ENCODE results near the gene SNAPC3. TPM values are rescaled to one million over a fixed set of nuclear protein-coding genes. Genes with fewer than 3 reads are reported as not detected.
"Not testable (repeated sequence)": the region's sequence is repeated elsewhere in the genome, so short reads cannot be mapped to it uniquely, and the experiment has no call there.

Gene SNAPC3
- total RNA-seq, 2 experiments from 2014 or later, result 27.4 to 29.2 TPM

- H3K4me3 Mint-ChIP-seq, result no peak overlapping the region
- H3K4me1 Mint-ChIP-seq, result peaks cover 12% of the 10 kb centered on the region
- peaks cover 36% of the 10 kb centered on the region for H3K36me3 Mint-ChIP-seq
- POLR2A ChIA-PET, result no interaction called here
- no peak overlapping the region for H3K27ac Mint-ChIP-seq
- DNase-seq (no peak), ATAC-seq (ENCODE audit: low read depth) (no peak)
- no peaks in the 10 kb centered on the region for H3K9me3 Mint-ChIP-seq
- no peaks in the 10 kb centered on the region for H3K27me3 Mint-ChIP-seq
Measured at GRCh38 chr9:15433191-15433590, 10.5 kb downstream of the SNAPC3 start.

GRCh38 chr9:15433661-15434060 lies 11.0 kb downstream of the SNAPC3 start:
- Mint-ChIP-seq H3K9me3 (no peaks in the 10 kb centered on the region), H3K4me1 (peaks cover 11% of the 10 kb centered on the region), H3K27me3 (no peaks in the 10 kb centered on the region), H3K36me3 (peaks cover 34% of the 10 kb centered on the region), H3K27ac (no peak overlapping the region), H3K4me3 (no peak overlapping the region)
- ATAC-seq (ENCODE audit: low read depth) (no peak), DNase-seq (no peak)
- POLR2A ChIA-PET, result no interaction called here

- H3K4me1 Mint-ChIP-seq, result peaks cover 4% of the 10 kb centered on the region
- H3K36me3 Mint-ChIP-seq, result peaks cover 66% of the 10 kb centered on the region
- H3K4me3 Mint-ChIP-seq, result no peak overlapping the region
- H3K9me3 Mint-ChIP-seq, result peaks cover 3% of the 10 kb centered on the region
- ATAC-seq (ENCODE audit: low read depth) (no peak), DNase-seq (no peak)
- POLR2A ChIA-PET, result no interaction called here
- H3K27ac Mint-ChIP-seq, result no peak overlapping the region
- no peaks in the 10 kb centered on the region for H3K27me3 Mint-ChIP-seq
Measured at GRCh38 chr9:15438891-15439290, 16.2 kb downstream of the SNAPC3 start.

- H3K36me3 Mint-ChIP-seq, result peaks cover 60% of the 10 kb centered on the region
- H3K4me3 Mint-ChIP-seq; H3K27ac Mint-ChIP-seq; POLR2A ChIA-PET; H3K4me1 Mint-ChIP-seq; ATAC-seq (ENCODE audit: low read depth); DNase-seq; H3K27me3 Mint-ChIP-seq; H3K9me3 Mint-ChIP-seq: not testable (repeated sequence)
Measured at GRCh38 chr9:15441841-15442240, 19.2 kb downstream of the SNAPC3 start.

DNA sequence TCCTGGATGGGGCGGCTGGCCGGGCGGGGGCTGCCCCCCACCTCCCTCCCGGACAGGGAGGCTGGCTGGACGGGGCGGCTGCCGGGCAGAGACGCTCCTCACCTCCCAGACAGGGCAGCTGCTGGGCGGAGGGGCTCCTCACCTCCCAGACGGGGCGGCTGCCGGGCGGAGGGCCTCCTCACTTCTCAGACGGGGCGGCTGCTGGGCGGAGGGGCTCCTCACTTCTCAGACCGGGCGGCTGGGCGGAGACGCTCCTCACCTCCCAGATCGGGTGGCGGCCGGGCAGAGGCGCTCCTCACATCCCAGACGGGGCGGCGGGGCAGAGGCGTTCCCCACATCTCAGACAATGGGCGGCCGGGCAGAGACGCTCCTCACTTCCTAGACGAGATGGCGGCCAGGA lies 19.6 kb downstream of the SNAPC3 start:
- H3K4me3 Mint-ChIP-seq; ATAC-seq (ENCODE audit: low read depth); H3K4me1 Mint-ChIP-seq; H3K27me3 Mint-ChIP-seq; H3K27ac Mint-ChIP-seq; POLR2A ChIA-PET; DNase-seq; H3K9me3 Mint-ChIP-seq: not testable (repeated sequence)
- peaks cover 59% of the 10 kb centered on the region for H3K36me3 Mint-ChIP-seq

GRCh38 chr9:15444141-15444540 lies 21.5 kb downstream of the SNAPC3 start:
- peaks cover 3% of the 10 kb centered on the region for H3K4me1 Mint-ChIP-seq
- no peak overlapping the region for H3K4me3 Mint-ChIP-seq
- no peak for ATAC-seq (ENCODE audit: low read depth)
- H3K27me3 Mint-ChIP-seq, result no peaks in the 10 kb centered on the region
- H3K36me3 Mint-ChIP-seq, result peaks cover 61% of the 10 kb centered on the region
- no peak for DNase-seq
- H3K9me3 Mint-ChIP-seq, result peaks cover 3% of the 10 kb centered on the region
- no peak overlapping the region for H3K27ac Mint-ChIP-seq
- POLR2A ChIA-PET, result no interaction called here

DNA sequence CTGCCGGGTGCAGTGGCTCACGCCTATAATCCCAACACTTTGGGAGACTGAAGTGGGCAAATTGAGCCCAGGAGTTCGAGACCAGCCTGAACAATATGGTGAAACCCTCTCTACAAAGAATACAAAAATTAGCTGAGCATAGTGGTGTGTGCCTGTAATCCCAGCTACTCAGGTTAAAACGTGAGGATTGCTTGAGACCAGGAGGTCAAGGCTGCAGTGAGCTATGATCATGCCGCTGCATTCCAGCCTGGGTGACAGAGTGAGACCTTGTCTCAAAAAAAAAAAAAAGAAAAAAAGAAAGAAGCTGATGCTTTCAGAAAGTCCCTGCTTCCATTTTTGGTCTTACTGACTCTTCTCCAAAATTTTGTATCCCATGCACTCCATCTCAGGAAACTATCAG lies 31.3 kb downstream of the SNAPC3 start:
- POLR2A ChIA-PET, result interaction anchor here (0.6 kb wide), 1 partner anchor 14 kb away, joined by 4 read pairs; no protein-coding TSS in a partner anchor
- Mint-ChIP-seq H3K4me1 (peaks cover 2% of the 10 kb centered on the region), H3K36me3 (peaks cover 26% of the 10 kb centered on the region), H3K27ac (no peak overlapping the region), H3K27me3 (no peaks in the 10 kb centered on the region), H3K4me3 (no peak overlapping the region), H3K9me3 (no peaks in the 10 kb centered on the region)
- no peak for ATAC-seq (ENCODE audit: low read depth)
- DNase-seq, result no peak

- Mint-ChIP-seq H3K4me3 (no peak overlapping the region), H3K27ac (no peak overlapping the region), H3K9me3 (no peaks in the 10 kb centered on the region), H3K36me3 (peaks cover 16% of the 10 kb centered on the region), H3K4me1 (no peaks in the 10 kb centered on the region), H3K27me3 (no peaks in the 10 kb centered on the region)
- POLR2A ChIA-PET, result no interaction called here
- DNase-seq (no peak), ATAC-seq (ENCODE audit: low read depth) (no peak)
Measured at GRCh38 chr9:15461056-15461455, 38.4 kb downstream of the SNAPC3 start.

GRCh38 chr9:15461601-15462000 lies 38.9 kb downstream of the SNAPC3 start:
- Mint-ChIP-seq H3K27ac (peak overlapping the region; percentile 16), H3K4me3 (no peak overlapping the region), H3K36me3 (peaks cover 21% of the 10 kb centered on the region), H3K4me1 (no peaks in the 10 kb centered on the region), H3K9me3 (no peaks in the 10 kb centered on the region), H3K27me3 (no peaks in the 10 kb centered on the region)
- POLR2A ChIA-PET, result no interaction called here
- no peak for ATAC-seq (ENCODE audit: low read depth)
- DNase-seq, result no peak

GRCh38 chr9:15468145-15468544 lies 45.5 kb downstream of the SNAPC3 start:
- H3K27me3 Mint-ChIP-seq, result no peaks in the 10 kb centered on the region
- H3K36me3 Mint-ChIP-seq, result peaks cover 34% of the 10 kb centered on the region
- no peaks in the 10 kb centered on the region for H3K9me3 Mint-ChIP-seq
- ATAC-seq (ENCODE audit: low read depth) (no peak), DNase-seq (no peak)
- no peak overlapping the region for H3K4me3 Mint-ChIP-seq
- POLR2A ChIA-PET, result interaction anchor here (0.7 kb wide), 1 partner anchor 14 kb away, joined by 4 read pairs; no protein-coding TSS in a partner anchor
- peaks cover 2% of the 10 kb centered on the region for H3K4me1 Mint-ChIP-seq
- no peak overlapping the region for H3K27ac Mint-ChIP-seq

GRCh38 chr9:15469406-15469805 lies 46.7 kb downstream of the SNAPC3 start:
- no peak overlapping the region for H3K27ac Mint-ChIP-seq
- peaks cover 39% of the 10 kb centered on the region for H3K36me3 Mint-ChIP-seq
- POLR2A ChIA-PET, result no interaction called here

GRCh38 chr9:15469862-15470261 lies 47.2 kb downstream of the SNAPC3 start:
- POLR2A ChIA-PET, result interaction anchor here (0.8 kb wide), 1 partner anchor 45 kb away, joined by 3 read pairs; no protein-coding TSS in a partner anchor
- ATAC-seq (ENCODE audit: low read depth), result no peak
- DNase-seq, result no peak
- Mint-ChIP-seq H3K27me3 (no peaks in the 10 kb centered on the region), H3K4me3 (no peak overlapping the region), H3K36me3 (peaks cover 39% of the 10 kb centered on the region), H3K27ac (no peak overlapping the region), H3K9me3 (no peaks in the 10 kb centered on the region), H3K4me1 (peaks cover 2% of the 10 kb centered on the region)

More at GRCh38 chr9:15469406-15469805, 46.7 kb downstream of the SNAPC3 start:
- peaks cover 2% of the 10 kb centered on the region for H3K4me1 Mint-ChIP-seq
- DNase-seq (no peak), ATAC-seq (ENCODE audit: low read depth) (no peak)
- no peak overlapping the region for H3K4me3 Mint-ChIP-seq
- H3K27me3 Mint-ChIP-seq, result no peaks in the 10 kb centered on the region
- no peaks in the 10 kb centered on the region for H3K9me3 Mint-ChIP-seq

GRCh38 chr9:15475923-15476536 lies 53.4 kb downstream of the SNAPC3 start:
- H3K4me1 Mint-ChIP-seq, result peaks cover 3% of the 10 kb centered on the region
- H3K27ac Mint-ChIP-seq, result no peak overlapping the region
- H3K4me3 Mint-ChIP-seq, result no peak overlapping the region
- ATAC-seq (ENCODE audit: low read depth), result no peak
- H3K9me3 Mint-ChIP-seq, result no peaks in the 10 kb centered on the region
- POLR2A ChIA-PET, result no interaction called here
- no peaks in the 10 kb centered on the region for H3K27me3 Mint-ChIP-seq
- peaks cover 32% of the 10 kb centered on the region for H3K36me3 Mint-ChIP-seq
- DNase-seq, result no peak

DNA sequence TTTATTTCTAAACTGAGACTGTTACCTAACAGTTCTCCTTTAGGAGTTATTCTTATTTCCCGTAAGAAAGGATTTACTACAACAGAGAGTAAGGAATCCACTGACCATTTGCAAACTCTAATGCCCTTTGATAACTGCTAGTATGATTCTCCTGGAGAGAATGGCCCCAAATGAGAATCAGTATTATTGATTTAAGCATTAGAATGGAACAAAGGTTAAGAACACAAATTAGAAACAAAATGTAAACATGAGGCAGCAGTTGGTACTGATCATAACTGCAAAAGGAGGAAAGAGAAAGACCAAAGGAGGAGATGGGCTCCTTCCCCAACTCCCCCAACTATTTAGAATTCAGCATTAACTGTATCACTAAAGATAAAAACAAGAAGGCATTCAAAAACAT lies 57.4 kb downstream of the SNAPC3 start:
- ATAC-seq (ENCODE audit: low read depth), result no peak
- H3K9me3 Mint-ChIP-seq, result no peaks in the 10 kb centered on the region
- no peak overlapping the region for H3K27ac Mint-ChIP-seq
- no peak for DNase-seq
- no peak overlapping the region for H3K4me3 Mint-ChIP-seq
- POLR2A ChIA-PET, result no interaction called here
- H3K4me1 Mint-ChIP-seq, result peaks cover 12% of the 10 kb centered on the region
- no peaks in the 10 kb centered on the region for H3K27me3 Mint-ChIP-seq
- peaks cover 35% of the 10 kb centered on the region for H3K36me3 Mint-ChIP-seq

All from activated naive CD8-positive, alpha-beta T cell treated with anti-CD3 and anti-CD28 coated beads, Interleukin-2, amount 10 ng/mL, durations not matched to agents 7 days and 5 days (primary cell).